ENCODE measurements around the gene DOCK4. TPM values are rescaled to one million over a fixed set of nuclear protein-coding genes. Genes with fewer than 3 reads are reported as not detected.

The DOCK4 gene
- total RNA-seq, 1 experiment from 2014 or later = 4.9 TPM

DNA sequence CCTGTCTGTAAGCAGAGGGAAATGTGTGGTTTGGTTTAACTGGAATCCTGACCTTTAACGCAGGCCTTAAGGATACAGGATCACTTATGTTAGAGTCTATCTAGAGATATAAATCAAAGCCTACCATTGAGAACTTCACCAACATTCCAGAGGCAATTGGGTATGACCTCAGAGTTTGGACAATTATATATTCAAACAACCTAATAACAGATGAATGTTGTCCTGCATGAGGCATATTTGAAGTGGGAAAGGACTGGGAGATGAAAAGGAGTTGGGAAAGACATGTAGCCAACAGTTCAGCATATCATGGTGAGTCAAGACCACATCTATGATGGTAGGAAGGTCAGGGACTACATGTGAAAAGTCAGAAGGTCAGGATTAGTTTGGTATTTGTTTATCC lies 274.2 kb downstream of the DOCK4 start:
- Histone ChIP-seq H3K27me3 (ENCODE audit: insufficient read depth, low read length) (no peaks in the 10 kb centered on the region), H3K27ac (ENCODE audit: insufficient read length, low read depth, low read length) (no peak overlapping the region), H2AFZ (ENCODE audit: low read length) (no peak overlapping the region), H3K9me3 (ENCODE audit: control insufficient read depth, low read depth, low read length) (no peaks in the 10 kb centered on the region), H4K5ac (ENCODE audit: insufficient read length, low read depth, low read length) (no peak overlapping the region), H4K91ac (ENCODE audit: insufficient read length, low read depth, low read length) (no peak overlapping the region), H3K9ac (ENCODE audit: extremely low read depth, insufficient read length, low read length) (no peak overlapping the region), H3T11ph (ENCODE audit: low read length) (no peak overlapping the region), H3K18ac (ENCODE audit: insufficient read length, low read depth, low read length) (no peak overlapping the region), H2BK5ac (ENCODE audit: insufficient read length, low read length) (no peak overlapping the region), H2BK120ac (ENCODE audit: low read depth, low read length, poor library complexity, severe bottlenecking) (no peak overlapping the region), H3K56ac (ENCODE audit: insufficient read length, low read depth, low read length) (no peak overlapping the region), H3K4me1 (ENCODE audit: insufficient read depth, low read length) (peaks cover 6% of the 10 kb centered on the region), H2BK20ac (ENCODE audit: low read depth, low read length, poor library complexity, severe bottlenecking) (no peak overlapping the region), H3K23me2 (ENCODE audit: insufficient read length, low read depth, low read length, poor library complexity, severe bottlenecking) (no peaks in the 10 kb centered on the region), H3K79me1 (ENCODE audit: insufficient read depth, low read depth, low read length, poor library complexity, severe bottlenecking) (no peaks in the 10 kb centered on the region), H4K8ac (replicated peaks; ENCODE audit: insufficient read length, low read depth, low read length) (no peak overlapping the region), H4K20me1 (ENCODE audit: control insufficient read depth, insufficient read depth, insufficient read length) (no peaks in the 10 kb centered on the region), H2BK12ac (ENCODE audit: insufficient read length, low read depth, low read length) (no peak overlapping the region), H3K79me2 (ENCODE audit: insufficient read depth, low read length) (no peaks in the 10 kb centered on the region), H3K14ac (ENCODE audit: insufficient read depth, low read length) (no peak overlapping the region), H2AK5ac (ENCODE audit: insufficient read length, low read length) (no peak overlapping the region), H3K4ac (ENCODE audit: low read depth, low read length) (no peak overlapping the region), H2BK15ac (ENCODE audit: low read depth, low read length) (no peak overlapping the region), H3K4me2 (ENCODE audit: insufficient read depth, insufficient read length, low read length) (no peak overlapping the region), H3K23ac (ENCODE audit: insufficient read length, low read depth, low read length) (no peak overlapping the region)
- peaks cover 0 to 5% (median 0%) of the 10 kb centered on the region in 3 experiments; a peak in 3 of 7 replicates for H3K36me3 Mint-ChIP-seq (ENCODE audit: insufficient read depth in 1 of 3, low read depth in 3 of 3)
- H3K27me3 Mint-ChIP-seq (ENCODE audit: low read depth) = no peaks in the 10 kb centered on the region
- no peak overlapping the region for H3K4me3 Mint-ChIP-seq
- H3K9me3 Mint-ChIP-seq = no peaks in the 10 kb centered on the region
- H3K27ac Mint-ChIP-seq = peak overlapping the region in 1 of 3 experiments; percentile 46; a peak in 2 of 7 replicates
- TF ChIP-seq CTCF (conservative IDR thresholded peaks at IDR 0.05) = no peak
- WGBS (ENCODE audit: extremely low coverage, insufficient read length, low lambda C conversion rate) = no CpG with 5 or more reads among the region's 1 CpG
- peaks cover 29 to 30% of the 10 kb centered on the region in 2 experiments for H3K4me1 Mint-ChIP-seq
- no peak for DNase-seq
